HepG2 (cell line): Measurements from ENCODE around the gene TMED5. TPM values are rescaled to one million over a fixed set of nuclear protein-coding genes. Genes with fewer than 3 reads are reported as not detected.

Source experiments
- PRPF4 ChIP-seq: fragments of 200-400 bp; formaldehyde crosslinking; IDR thresholded peaks from 2 replicates; pipeline ENCODE4 v1.6.1; 2016; ENCODE audit warnings: low read length, low read depth; ENCODE audit not compliant: poor library complexity, severe bottlenecking
- U2AF1 ChIP-seq: fragments of 200-400 bp; formaldehyde crosslinking; optimal IDR thresholded peaks from 2 replicates; pipeline ENCODE3; 2017; ENCODE audit warnings: mild to moderate bottlenecking, low read depth, low read length
- ZNF724P ChIP-seq: sonication (generic); formaldehyde crosslinking; IDR thresholded peaks from 2 replicates; pipeline ENCODE4 v1.8.0; 2022; ENCODE audit warnings: missing genetic modification reagents, borderline replicate concordance
- ZNF773 ChIP-seq: sonication (generic); formaldehyde crosslinking; IDR thresholded peaks from 2 replicates; pipeline ENCODE4 v1.4.0; 2020; ENCODE audit warnings: missing genetic modification reagents, borderline replicate concordance
- polyA plus RNA-seq, 8 experiments: library from polyadenylated mRNA; depleted of rRNA in 3 of 8; stranded (reverse) in 7 of 8; unstranded in 1 of 8; fragments of >200 nt; fragmentation: Illumina TruSeq in 4 of 8; extraction: Trizol in 4 of 8; gene quantifications; 2 replicates each; pipeline versions ENCODE4 v1.2.1 to v1.2.3, GENCODE V29; 2011 to 2016; ENCODE audit warnings: low read depth in 4 of 8, missing spikeins in 1 of 8, mixed read lengths in 1 of 8; ENCODE audit not compliant: insufficient read depth in 1 of 8
- total RNA-seq, 5 experiments: library from RNA; depleted of rRNA; stranded (reverse); fragments of >200 nt; fragmentation: Illumina TruSeq; extraction: Trizol; gene quantifications; 2 replicates each; pipeline ENCODE4 v1.2.3, GENCODE V29; 2016; ENCODE audit warnings: low read depth in 1 of 5
- TF ChIP-seq, protein P1 (sequence below): sonication (generic); formaldehyde crosslinking; IDR thresholded peaks from 2 replicates; pipeline ENCODE4 v1.8.0; 2022; ENCODE audit warnings: mild to moderate bottlenecking, missing genetic modification reagents, borderline replicate concordance
- TF ChIP-seq, protein P2 (sequence below): sonication (generic); formaldehyde crosslinking; IDR thresholded peaks from 2 replicates; pipeline ENCODE4 v1.5.0; 2020; ENCODE audit warnings: mild to moderate bottlenecking, low read depth, missing genetic modification reagents, borderline replicate concordance
- TF ChIP-seq, protein P3 (sequence below): sonication (generic); formaldehyde crosslinking; IDR thresholded peaks from 2 replicates; pipeline ENCODE4 v1.9.0; 2021; ENCODE audit warnings: missing genetic modification reagents, mild to moderate bottlenecking, borderline replicate concordance
- TF ChIP-seq, protein P4 (sequence below), 2 experiments: fragments of 450-650 bp in 1 of 2; sonication (generic) in 1 of 2; formaldehyde crosslinking in 1 of 2; IDR thresholded peaks; 2 replicates each; pipeline versions ENCODE4 v1.6.1 to v1.8.0; 2016 to 2022; ENCODE audit warnings: antibody characterized with exemption in 1 of 2, mild to moderate bottlenecking in 1 of 2, missing genetic modification reagents in 1 of 2

The TMED5 gene
- total and polyA plus RNA-seq, 2 of the 13 experiments (the other 11 are each of a cell fraction or from before 2014, with no cell fraction given) = 58.1 to 99.0 TPM

DNA sequence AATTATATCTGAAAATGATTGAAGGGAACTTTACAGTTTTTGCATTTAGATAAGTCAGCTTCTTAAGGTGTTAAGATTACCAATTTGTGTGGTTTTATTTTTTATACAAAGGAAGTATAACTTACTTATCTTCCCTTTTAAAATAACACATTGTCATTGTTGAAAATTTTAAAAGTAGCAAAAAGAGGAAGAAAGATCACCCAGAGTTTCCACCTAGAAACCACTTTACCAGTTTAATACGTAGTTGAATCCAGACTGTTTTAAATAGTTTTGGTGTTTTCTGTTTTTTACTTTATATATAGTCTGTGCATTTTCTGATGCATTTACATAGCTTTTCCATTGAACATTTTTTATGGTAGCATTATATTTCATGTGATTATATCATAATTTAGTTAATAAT, 6.5 kb upstream of the TMED5 start (continued):
- TF ChIP-seq, protein P1, sequence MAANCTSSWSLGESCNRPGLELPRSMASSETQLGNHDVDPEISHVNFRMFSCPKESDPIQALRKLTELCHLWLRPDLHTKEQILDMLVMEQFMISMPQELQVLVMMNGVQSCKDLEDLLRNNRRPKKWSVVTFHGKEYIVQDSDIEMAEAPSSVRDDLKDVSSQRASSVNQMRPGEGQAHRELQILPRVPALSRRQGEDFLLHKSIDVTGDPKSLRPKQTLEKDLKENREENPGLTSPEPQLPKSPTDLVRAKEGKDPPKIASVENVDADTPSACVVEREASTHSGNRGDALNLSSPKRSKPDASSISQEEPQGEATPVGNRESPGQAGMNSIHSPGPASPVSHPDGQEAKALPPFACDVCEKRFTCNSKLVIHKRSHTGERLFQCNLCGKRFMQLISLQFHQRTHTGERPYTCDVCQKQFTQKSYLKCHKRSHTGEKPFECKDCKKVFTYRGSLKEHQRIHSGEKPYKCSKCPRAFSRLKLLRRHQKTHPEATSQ (CRISPR knock-in tag) = no peak
- no peak for TF ChIP-seq U2AF1
- TF ChIP-seq, protein P2, sequence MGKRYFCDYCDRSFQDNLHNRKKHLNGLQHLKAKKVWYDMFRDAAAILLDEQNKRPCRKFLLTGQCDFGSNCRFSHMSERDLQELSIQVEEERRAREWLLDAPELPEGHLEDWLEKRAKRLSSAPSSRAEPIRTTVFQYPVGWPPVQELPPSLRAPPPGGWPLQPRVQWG = no peak
- TF ChIP-seq, protein P3, sequence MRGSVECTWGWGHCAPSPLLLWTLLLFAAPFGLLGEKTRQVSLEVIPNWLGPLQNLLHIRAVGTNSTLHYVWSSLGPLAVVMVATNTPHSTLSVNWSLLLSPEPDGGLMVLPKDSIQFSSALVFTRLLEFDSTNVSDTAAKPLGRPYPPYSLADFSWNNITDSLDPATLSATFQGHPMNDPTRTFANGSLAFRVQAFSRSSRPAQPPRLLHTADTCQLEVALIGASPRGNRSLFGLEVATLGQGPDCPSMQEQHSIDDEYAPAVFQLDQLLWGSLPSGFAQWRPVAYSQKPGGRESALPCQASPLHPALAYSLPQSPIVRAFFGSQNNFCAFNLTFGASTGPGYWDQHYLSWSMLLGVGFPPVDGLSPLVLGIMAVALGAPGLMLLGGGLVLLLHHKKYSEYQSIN (CRISPR knock-in tag) = no peak
- TF ChIP-seq PRPF4 = no peak
- no peak for TF ChIP-seq ZNF724P (CRISPR knock-in tag)
- TF ChIP-seq, protein P4, sequence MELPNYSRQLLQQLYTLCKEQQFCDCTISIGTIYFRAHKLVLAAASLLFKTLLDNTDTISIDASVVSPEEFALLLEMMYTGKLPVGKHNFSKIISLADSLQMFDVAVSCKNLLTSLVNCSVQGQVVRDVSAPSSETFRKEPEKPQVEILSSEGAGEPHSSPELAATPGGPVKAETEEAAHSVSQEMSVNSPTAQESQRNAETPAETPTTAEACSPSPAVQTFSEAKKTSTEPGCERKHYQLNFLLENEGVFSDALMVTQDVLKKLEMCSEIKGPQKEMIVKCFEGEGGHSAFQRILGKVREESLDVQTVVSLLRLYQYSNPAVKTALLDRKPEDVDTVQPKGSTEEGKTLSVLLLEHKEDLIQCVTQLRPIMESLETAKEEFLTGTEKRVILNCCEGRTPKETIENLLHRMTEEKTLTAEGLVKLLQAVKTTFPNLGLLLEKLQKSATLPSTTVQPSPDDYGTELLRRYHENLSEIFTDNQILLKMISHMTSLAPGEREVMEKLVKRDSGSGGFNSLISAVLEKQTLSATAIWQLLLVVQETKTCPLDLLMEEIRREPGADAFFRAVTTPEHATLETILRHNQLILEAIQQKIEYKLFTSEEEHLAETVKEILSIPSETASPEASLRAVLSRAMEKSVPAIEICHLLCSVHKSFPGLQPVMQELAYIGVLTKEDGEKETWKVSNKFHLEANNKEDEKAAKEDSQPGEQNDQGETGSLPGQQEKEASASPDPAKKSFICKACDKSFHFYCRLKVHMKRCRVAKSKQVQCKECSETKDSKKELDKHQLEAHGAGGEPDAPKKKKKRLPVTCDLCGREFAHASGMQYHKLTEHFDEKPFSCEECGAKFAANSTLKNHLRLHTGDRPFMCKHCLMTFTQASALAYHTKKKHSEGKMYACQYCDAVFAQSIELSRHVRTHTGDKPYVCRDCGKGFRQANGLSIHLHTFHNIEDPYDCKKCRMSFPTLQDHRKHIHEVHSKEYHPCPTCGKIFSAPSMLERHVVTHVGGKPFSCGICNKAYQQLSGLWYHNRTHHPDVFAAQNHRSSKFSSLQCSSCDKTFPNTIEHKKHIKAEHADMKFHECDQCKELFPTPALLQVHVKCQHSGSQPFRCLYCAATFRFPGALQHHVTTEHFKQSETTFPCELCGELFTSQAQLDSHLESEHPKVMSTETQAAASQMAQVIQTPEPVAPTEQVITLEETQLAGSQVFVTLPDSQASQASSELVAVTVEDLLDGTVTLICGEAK (IDR thresholded peaks at IDR 0.05) = no peak
- TF ChIP-seq, protein P4 (CRISPR knock-in tag; IDR thresholded peaks at IDR 0.05) = no peak
- TF ChIP-seq ZNF773 (CRISPR knock-in tag) = no peak
